Prostate gland (tissue), 2 donors: ENCODE results near the gene PRKAG3. TPM values are rescaled to one million over a fixed set of nuclear protein-coding genes. Genes with fewer than 3 reads are reported as not detected.

Experiments used
- DNase-seq: peaks from one replicate; pipeline ENCODE4 v3.0.0-alpha.2; 2019; ENCODE audit warnings: low spot score
- H3K27ac ChIP-seq, 2 donors: fragments of 200-600 bp; sonication (generic); 2 replicates each; pipeline ENCODE4 v1.5.1; 2017 to 2019
- H3K27me3 ChIP-seq: fragments of 200-600 bp; sonication (generic); replicated peaks from 2 replicates; pipeline ENCODE4 v1.5.1; 2019; ENCODE audit not compliant: insufficient read depth
- H3K36me3 ChIP-seq, 2 donors: fragments of 200-600 bp; sonication (generic); 1 replicate in 1 of 2; 2 replicates in 1 of 2; pipeline versions ENCODE4 v1.5.1 to v1.8.1; 2017 to 2019
- H3K4me1 ChIP-seq: fragments of 200-600 bp; sonication (generic); replicated peaks from 2 replicates; pipeline ENCODE4 v1.5.1; 2019
- H3K4me3 ChIP-seq, 2 donors: fragments of 200-600 bp; sonication (generic); 2 replicates each; pipeline ENCODE4 v1.5.1; 2017 to 2019
- H3K9me3 ChIP-seq: fragments of 200-600 bp; sonication (generic); 2 replicates; pipeline ENCODE4 v1.5.1; 2017
- CTCF ChIP-seq, 4 experiments: fragments of 200-600 bp in 2 of 4; fragments of 450-650 bp in 2 of 4; sonication (generic) in 2 of 4; IDR thresholded peaks; 1 replicate in 3 of 4; 2 replicates in 1 of 4; pipeline ENCODE4 v1.5.1; 2016 to 2019; ENCODE audit warnings: antibody characterized with exemption in 4 of 4, mild to moderate bottlenecking in 2 of 4, moderate library complexity in 2 of 4
- POLR2A ChIP-seq: fragments of 450-650 bp; IDR thresholded peaks from one replicate; pipeline ENCODE4 v1.6.1; 2016; ENCODE audit warnings: antibody characterized with exemption, mild to moderate bottlenecking
- POLR2AphosphoS5 ChIP-seq: sonication (generic); formaldehyde crosslinking; IDR thresholded peaks from one replicate; pipeline ENCODE4 v1.6.1; 2017; ENCODE audit warnings: antibody characterized with exemption
- WGBS: methylation state at CpG from one replicate; pipeline ENCODE4 v1.1.5; 2018; 5-methylcytosine and 5-hydroxymethylcytosine counted together
- intact Hi-C: fragments of 100-400 bp; cut with DNase I; formaldehyde crosslinking; loops from one replicate; pipeline ENCODE4 v1.14.2; 2022
- total RNA-seq, 2 donors: library from RNA; depleted of rRNA; stranded (reverse); fragments of >200 nt; gene quantifications; one replicate each; pipeline ENCODE4 v1.1.0, GENCODE V29; 2016

The PRKAG3 gene
- total RNA-seq, 2 donors from 2014 or later, result 0.14 TPM; not detected in 1

- intact Hi-C loops, result no loop called here
- no peak for DNase-seq
- H3K4me1 ChIP-seq, result no peaks in the 10 kb centered on the region
- 29% methylated on average over 10 of the region's 10 CpGs for WGBS
- no peaks in the 10 kb centered on the region for H3K36me3 ChIP-seq
- no peak overlapping the region for H3K4me3 ChIP-seq
- H3K27me3 ChIP-seq, result no peaks in the 10 kb centered on the region
- H3K27ac ChIP-seq, result no peak overlapping the region
- no peaks in the 10 kb centered on the region for H3K9me3 ChIP-seq
- TF ChIP-seq POLR2A, result no peak
- no peak for TF ChIP-seq CTCF (IDR thresholded peaks at IDR 0.05)
- no peak for TF ChIP-seq POLR2AphosphoS5
Measured at GRCh38 chr2:218857371-218858137, 26.0 kb upstream of the PRKAG3 start.

GRCh38 chr2:218856896-218857243 lies 25.3 kb upstream of the PRKAG3 start:
- Histone ChIP-seq H3K4me3 (no peak overlapping the region), H3K27me3 (no peaks in the 10 kb centered on the region), H3K9me3 (no peaks in the 10 kb centered on the region), H3K27ac (no peak overlapping the region), H3K36me3 (no peaks in the 10 kb centered on the region), H3K4me1 (no peaks in the 10 kb centered on the region)
- intact Hi-C loops, result no loop called here
- TF ChIP-seq POLR2A (no peak), POLR2AphosphoS5 (no peak), CTCF (IDR thresholded peaks at IDR 0.05) (no peak)
- WGBS, result 100% methylated on average over 1 of the region's 1 CpG
- DNase-seq, result no peak

- no peaks in the 10 kb centered on the region for H3K4me1 ChIP-seq
- intact Hi-C loops, result no loop called here
- no peak overlapping the region for H3K27ac ChIP-seq
- no peaks in the 10 kb centered on the region for H3K36me3 ChIP-seq
- WGBS, result 31% methylated on average over 12 of the region's 12 CpGs
- no peak for DNase-seq
- TF ChIP-seq POLR2A (no peak), POLR2AphosphoS5 (no peak), CTCF (IDR thresholded peaks at IDR 0.05) (no peak)
- no peaks in the 10 kb centered on the region for H3K9me3 ChIP-seq
- H3K4me3 ChIP-seq, result no peak overlapping the region
- H3K27me3 ChIP-seq, result no peaks in the 10 kb centered on the region
Measured at GRCh38 chr2:218856167-218856895, 24.7 kb upstream of the PRKAG3 start.

GRCh38 chr2:218855305-218856166 lies 23.9 kb upstream of the PRKAG3 start:
- intact Hi-C loops, result no loop called here
- DNase-seq, result no peak
- H3K9me3 ChIP-seq, result no peaks in the 10 kb centered on the region
- no peak overlapping the region for H3K27ac ChIP-seq
- no peaks in the 10 kb centered on the region for H3K36me3 ChIP-seq
- H3K4me1 ChIP-seq, result no peaks in the 10 kb centered on the region
- TF ChIP-seq POLR2AphosphoS5 (no peak), POLR2A (no peak), CTCF (IDR thresholded peaks at IDR 0.05) (no peak)
- no peak overlapping the region for H3K4me3 ChIP-seq
- 65% methylated on average over 14 of the region's 14 CpGs for WGBS
- no peaks in the 10 kb centered on the region for H3K27me3 ChIP-seq
